A204.1 (cell line): Measurements from ENCODE around the gene TRPM5.
A peak's percentile ranks its signal among the peaks of the same experiment; 100 is the strongest.

ENCODE experiments used
- FAIRE-seq: peaks from 2 replicates; lab custom pipeline; 2012; peaks lifted over from hg19 to GRCh38; lab: Jason Lieb, UNC

TRPM5 gene

DNA sequence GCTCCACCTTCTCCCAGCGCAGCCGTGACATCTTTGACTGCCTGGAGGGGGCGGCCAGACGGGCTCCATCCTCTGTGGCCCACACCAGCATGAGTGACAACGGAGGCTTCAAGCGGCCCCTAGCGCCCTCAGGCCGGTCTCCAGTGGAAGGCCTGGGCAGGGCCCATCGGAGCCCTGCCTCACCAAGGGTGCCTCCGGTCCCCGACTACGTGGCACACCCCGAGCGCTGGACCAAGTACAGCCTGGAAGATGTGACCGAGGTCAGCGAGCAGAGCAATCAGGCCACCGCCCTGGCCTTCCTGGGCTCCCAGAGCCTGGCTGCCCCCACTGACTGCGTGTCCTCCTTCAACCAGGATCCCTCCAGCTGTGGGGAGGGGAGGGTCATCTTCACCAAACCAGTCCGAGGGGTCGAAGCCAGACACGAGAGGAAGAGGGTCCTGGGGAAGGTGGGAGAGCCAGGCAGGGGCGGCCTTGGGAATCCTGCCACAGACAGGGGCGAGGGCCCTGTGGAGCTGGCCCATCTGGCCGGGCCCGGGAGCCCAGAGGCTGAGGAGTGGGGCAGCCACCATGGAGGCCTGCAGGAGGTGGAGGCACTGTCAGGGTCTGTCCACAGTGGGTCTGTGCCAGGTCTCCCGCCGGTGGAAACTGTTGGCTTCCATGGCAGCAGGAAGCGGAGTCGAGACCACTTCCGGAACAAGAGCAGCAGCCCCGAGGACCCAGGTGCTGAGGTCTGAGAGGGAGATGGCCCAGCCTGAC is 41.2 kb downstream of the TRPM5 start:
- FAIRE-seq = no peak

- no peak for FAIRE-seq
Observed at GRCh38 chr11:2402106-2402505, 42.2 kb downstream of the TRPM5 start.

DNA sequence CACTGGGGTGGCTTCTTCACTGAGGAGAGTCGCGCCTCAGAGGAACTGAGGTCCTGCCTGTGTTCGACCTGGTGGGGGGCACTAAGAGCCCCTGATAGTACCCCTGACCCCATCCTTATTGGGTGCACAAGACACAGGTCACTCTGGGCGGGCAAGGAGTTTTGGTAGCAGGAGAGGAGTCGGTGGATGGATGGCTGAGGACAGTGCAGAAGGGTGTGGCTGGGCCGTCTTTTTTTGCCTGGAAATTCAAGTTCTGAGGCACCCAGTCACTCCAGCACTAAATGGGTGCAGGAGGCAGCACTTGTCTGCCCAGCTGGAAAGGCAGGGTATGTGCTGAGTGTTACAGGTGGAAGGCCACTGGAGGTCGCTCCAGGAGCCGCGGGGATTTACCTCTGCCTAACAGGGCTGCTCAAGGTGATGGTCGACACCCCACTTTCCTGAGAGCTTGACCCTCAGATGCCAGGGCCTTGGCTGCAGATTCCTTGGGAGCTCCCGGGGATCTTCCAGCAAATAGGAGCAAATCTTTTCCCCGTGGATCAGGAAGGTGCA is 42.8 kb downstream of the TRPM5 start:
- FAIRE-seq = no peak

DNA sequence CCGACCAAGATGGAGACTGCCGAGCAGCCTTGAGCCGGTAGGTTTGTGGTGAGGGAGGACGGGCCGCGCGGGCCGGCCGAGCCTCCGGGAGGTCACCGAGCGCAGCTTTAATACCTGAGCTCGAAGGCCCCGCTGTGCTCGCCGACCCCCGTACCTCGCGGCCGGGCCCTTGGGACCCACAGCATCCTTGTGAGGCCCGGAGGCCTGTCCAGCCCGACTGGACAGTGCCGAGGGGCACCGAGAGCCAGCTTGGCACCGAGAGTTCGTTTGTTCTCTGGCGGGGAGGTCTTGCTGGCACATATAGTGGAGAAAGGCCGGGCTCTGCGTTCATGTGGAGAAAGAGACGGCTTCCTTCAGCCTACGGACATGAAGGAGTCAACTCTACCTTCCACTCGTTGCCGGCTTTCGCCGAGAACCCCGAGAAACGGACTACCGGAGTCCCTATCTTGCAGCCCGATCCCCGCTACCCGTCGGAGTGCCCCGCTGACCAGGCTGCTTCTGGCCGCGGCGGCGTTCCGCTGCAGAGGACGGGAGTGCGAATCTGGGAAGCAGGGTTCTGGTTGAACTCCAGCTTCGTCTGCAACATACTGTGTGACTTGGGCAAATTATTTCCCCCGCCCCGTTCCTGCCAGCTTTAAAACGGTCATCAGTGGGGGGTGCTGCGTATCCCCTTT is 43.4 kb downstream of the TRPM5 start:
- no peak for FAIRE-seq

DNA sequence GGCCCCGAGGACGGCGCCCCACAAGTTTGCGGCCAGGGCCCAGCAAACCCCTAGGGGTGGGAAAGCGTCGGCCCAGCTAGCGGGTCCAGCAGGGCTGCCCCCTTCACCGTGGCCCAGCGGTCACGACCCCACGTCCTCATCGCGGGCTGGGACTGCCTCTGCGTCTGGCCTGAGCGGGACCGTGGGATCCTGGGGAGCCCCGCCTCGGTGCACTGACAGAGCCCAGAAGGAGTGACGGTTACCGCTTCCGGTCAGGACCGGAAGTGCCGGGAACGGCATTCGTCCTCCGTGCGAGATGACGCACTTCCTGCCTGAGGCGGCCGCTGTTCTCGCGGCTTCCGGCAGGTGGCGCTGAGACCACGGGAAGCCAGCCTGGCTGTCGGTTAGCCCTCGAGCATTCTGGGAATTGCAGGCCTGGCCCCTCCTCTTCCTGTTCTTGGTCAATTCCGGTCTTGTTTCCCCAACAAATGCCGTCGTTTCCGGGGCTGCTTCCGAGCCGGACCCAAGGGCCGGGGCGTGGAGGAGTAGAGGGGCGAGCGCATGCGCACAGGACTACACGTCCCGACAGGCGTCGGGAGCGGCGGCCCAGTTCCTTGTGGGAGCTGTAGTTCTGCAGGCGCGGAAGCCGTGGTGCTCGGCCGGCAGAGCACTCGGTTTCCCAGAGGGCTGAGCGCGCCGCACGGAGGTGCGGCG is 44.1 kb downstream of the TRPM5 start, which contains the start of gene TSSC4:
Gene TSSC4 (plus strand): TSS at position 682 of the 693 bp plus-strand sequence. CDS start 1,884 bp downstream, outside the sequence.
- FAIRE-seq = peak; percentile 98

GRCh38 chr11:2399488-2400068 is 44.7 kb downstream of the TRPM5 start:
- no peak for FAIRE-seq

DNA sequence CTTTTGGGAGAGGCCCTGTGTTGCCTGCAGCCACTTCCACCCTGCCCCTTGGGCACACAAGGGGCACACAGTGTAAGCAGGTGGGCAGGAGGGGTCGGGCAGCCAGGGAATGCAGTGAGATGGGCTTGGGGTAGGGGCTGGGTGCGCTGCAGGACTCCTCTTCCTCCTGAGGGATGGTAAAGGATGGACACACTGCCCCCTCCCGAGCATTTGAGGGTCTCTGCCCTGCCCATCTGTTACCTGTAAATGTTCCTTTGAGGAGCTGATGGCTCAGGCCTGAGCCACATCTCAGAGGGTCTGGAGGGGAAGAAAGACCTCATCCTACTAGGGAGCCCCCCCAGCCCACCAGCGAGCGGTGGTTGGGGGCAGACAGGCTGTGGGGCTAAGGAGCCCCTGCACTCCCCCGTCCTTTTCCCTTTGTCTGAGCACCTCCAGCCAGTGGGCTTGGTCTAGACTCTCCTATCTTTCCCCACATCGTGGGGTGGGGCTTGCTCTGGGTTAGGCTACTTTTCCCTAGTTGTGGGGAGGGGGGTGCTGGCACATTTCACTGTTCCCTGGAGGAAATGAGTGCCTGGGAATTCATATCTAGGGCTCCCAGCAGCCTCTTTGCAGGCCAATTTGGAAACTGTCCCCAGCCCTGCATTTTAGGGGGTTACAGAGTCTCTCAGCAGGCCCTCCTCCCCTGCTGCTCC is 45.5 kb downstream of the TRPM5 start:
- FAIRE-seq = no peak

GRCh38 chr11:2397005-2397404 is 47.3 kb downstream of the TRPM5 start:
- no peak for FAIRE-seq

GRCh38 chr11:2396471-2396870 is 47.8 kb downstream of the TRPM5 start:
- no peak for FAIRE-seq

- FAIRE-seq = no peak
Observed at GRCh38 chr11:2395856-2396255, 48.5 kb downstream of the TRPM5 start.

GRCh38 chr11:2395211-2395730 is 49.0 kb downstream of the TRPM5 start:
- FAIRE-seq = no peak

- no peak for FAIRE-seq
Observed at GRCh38 chr11:2394818-2395105, 49.6 kb downstream of the TRPM5 start.
